NT2/D1 (cell line): ENCODE results near the gene XKR7.

ENCODE experiments used
- SUZ12 ChIP-seq: IDR thresholded peaks from 2 replicates; pipeline ENCODE4 v1.6.1; 2011; ENCODE audit not compliant: insufficient read length, insufficient read depth; ENCODE audit errors: extremely low read depth
- YY1 ChIP-seq: IDR thresholded peaks from 2 replicates; pipeline ENCODE4 v1.6.1; 2011; ENCODE audit not compliant: insufficient read length, insufficient read depth

DNA sequence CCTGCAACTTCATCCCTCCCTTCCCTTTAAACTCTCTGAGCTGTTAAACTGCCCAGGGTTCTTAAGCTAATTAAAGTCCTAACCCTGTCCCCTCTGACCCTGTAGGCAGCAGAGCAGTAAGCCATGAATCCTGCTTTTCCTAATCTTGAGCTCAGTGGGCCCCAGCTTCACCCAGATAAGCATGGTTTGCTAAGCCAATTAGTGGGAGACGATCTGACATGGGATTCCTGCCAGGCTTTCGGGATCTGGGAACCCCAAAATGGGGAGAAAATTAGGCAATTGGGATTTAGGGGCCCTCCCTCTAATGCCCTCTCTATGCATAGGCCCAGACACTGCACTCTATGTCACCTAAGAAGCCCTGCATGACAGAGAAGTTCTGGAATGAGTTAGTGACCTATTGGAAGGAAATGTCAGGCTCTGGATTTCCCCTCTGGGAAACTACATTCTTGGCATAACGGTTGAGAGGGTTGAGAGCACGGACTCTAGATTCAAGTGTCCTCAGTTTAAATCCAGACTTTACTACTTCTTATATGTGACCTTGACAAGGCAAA, 4.6 kb downstream of the XKR7 start:
- TF ChIP-seq YY1: no peak
- TF ChIP-seq SUZ12: no peak
